Heart right ventricle (tissue), 16 donors: ENCODE results near the gene PWWP2B. TPM values are rescaled to one million over a fixed set of nuclear protein-coding genes. Genes with fewer than 3 reads are reported as not detected.

Source experiments
- ATAC-seq, 8 donors: fragments of 200-7000 bp; cut with Tn5 transposase; one replicate each; pipeline ENCODE4 v1.9.1; 2020; ENCODE audit warnings: mild to moderate bottlenecking in 8 of 8, moderate library complexity in 8 of 8, moderate number of reproducible peaks in 1 of 8
- DNase-seq, 2 donors: peaks; one replicate each; pipeline ENCODE4 v3.0.0-alpha.2; 2020
- H3K27ac ChIP-seq, 10 donors: fragments of 200-600 bp; sonication (generic) in 2 of 10; one replicate each; pipeline versions ENCODE4 v1.5.0 to v1.8.0; 2020 to 2022; ENCODE audit warnings: mild to moderate bottlenecking in 3 of 10
- H3K27me3 ChIP-seq, 7 donors: fragments of 200-600 bp; one replicate each; pipeline ENCODE4 v1.8.0; 2021 to 2022; ENCODE audit warnings: mild to moderate bottlenecking in 2 of 7
- H3K36me3 ChIP-seq, 9 donors: fragments of 200-600 bp; sonication (generic) in 1 of 9; one replicate each; pipeline versions ENCODE4 v1.5.0 to v1.8.0; 2020 to 2022; ENCODE audit warnings: mild to moderate bottlenecking in 2 of 9
- H3K4me1 ChIP-seq, 9 donors: fragments of 200-600 bp; sonication (generic) in 1 of 9; one replicate each; pipeline versions ENCODE4 v1.5.0 to v1.8.0; 2020 to 2022; ENCODE audit warnings: mild to moderate bottlenecking in 4 of 9
- H3K4me3 ChIP-seq, 10 donors: fragments of 200-600 bp; sonication (generic) in 2 of 10; one replicate each; pipeline versions ENCODE4 v1.5.0 to v1.8.0; 2020 to 2022; ENCODE audit warnings: mild to moderate bottlenecking in 7 of 10, moderate library complexity in 2 of 10
- H3K9me3 ChIP-seq, 11 donors: fragments of 200-600 bp in 10 of 11; sonication (generic) in 2 of 11; one replicate each; pipeline versions ENCODE4 v1.5.0 to v1.8.0; 2013 to 2022; ENCODE audit warnings: mild to moderate bottlenecking in 2 of 11, control low read depth in 1 of 11, moderate library complexity in 1 of 11
- CTCF ChIP-seq, 9 donors: fragments of 200-600 bp; sonication (generic) in 2 of 9; IDR thresholded peaks; one replicate each; pipeline versions ENCODE4 v1.5.0 to v1.8.0; 2021 to 2022; ENCODE audit warnings: antibody characterized with exemption in 9 of 9, mild to moderate bottlenecking in 5 of 9, moderate library complexity in 1 of 9
- WGBS, 2 donors: extraction: QIAGEN DNeasy Blood & Tissue Kit; methylation state at CpG; one replicate each; pipeline ENCODE4 v1.1.7; 2013; ENCODE audit warnings: inconsistent platforms in 1 of 2; 5-methylcytosine and 5-hydroxymethylcytosine counted together
- intact Hi-C, 10 donors: fragments of 100-400 bp; cut with DNase I; formaldehyde crosslinking; loops; one replicate each; pipeline versions ENCODE4 v1.11.1 to v1.14.2; 2022
- polyA plus RNA-seq, 2 donors: library from polyadenylated mRNA; stranded (reverse); fragments of 200-250 nt; gene quantifications; one replicate each; pipeline ENCODE4 v1.2.3, GENCODE V29; 2013
- total RNA-seq, 10 donors: library from RNA; stranded (reverse); fragmentation: NEBNext Ultra II Directional in 3 of 10; extraction: Animal tissue kit (Norgen Biotek cat#: 25700) in 3 of 10; gene quantifications; one replicate each; pipeline versions ENCODE4 v1.2.1 to v1.2.4, GENCODE V29; 2021 to 2023
- donor health status: Arrhythmogenic right ventricular cardiomyopathy.
- donor health status: ischemic (EF 13 %, LVEDD 7.1; RV severe dilation, severe dysfunction).
- donor health status: healthy with polysubstance abuse.
- donor health status: DM: no; HTN: yes; CAD: no.
- donor health status: DM: no; HTN: no; CAD: no.
- donor health status: ischemic (EF 25% LVEDD 6.9; RV normal size, moderate dysfunction).
- donor health status: ischemic (EF 25% LVEDD 5.7; RV mildly dilated, moderate dysfunction).
- donor health status: healthy.
- donor health status: DM: yes; HTN: yes; CAD: no.
- donor health status: Ischemic cardiomyopathy.
- donor health status: ischemic (EF 35%, LVEDD 5.7; RV mildly dilated, moderate dysfunction).
- donor health status: nonischemic (EF 11% LVEDD 7.7; RV severe dilation, severe dysfunction).
- donor health status: DM: yes; HTN: yes; CAD: no.
- donor health status: PGD.
- donor health status: ischemic (EF 29% LVEDD 5.4; RV normal size, mild dysfunction).
- donor health status: nonischemic (EF 23%, LVEDD 6.1; RV moderate dilation, normal function).

Gene PWWP2B
- total and polyA plus RNA-seq, 12 donors, result 11.1 to 21.3 (median 15.0) TPM

DNA sequence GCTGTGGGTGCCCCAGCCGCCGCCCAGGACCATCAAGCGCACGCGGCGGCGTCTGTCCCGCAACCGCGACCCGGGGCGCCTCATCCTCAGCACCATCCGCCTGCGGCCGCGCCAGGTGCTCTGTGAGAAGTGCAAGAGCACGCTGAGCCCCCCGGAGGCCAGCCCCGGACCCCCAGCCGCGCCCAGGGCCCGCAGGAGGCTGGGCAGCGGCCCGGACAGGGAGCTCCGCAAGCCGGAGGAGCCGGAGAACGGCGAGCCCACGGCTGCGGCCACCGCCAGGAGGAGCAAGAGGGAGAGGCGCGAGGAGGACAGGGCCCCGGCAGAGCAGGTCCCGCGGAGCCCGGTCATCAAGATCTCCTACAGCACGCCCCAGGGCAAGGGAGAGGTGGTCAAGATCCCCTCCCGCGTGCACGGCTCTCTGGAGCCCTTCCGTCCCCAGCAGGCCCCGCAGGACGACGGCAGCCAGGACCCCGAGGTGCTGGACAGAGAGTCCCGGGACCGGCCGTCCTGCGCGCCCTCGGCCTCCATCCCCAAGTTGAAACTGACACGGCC, 8.0 kb downstream of the PWWP2B start:
- DNase-seq, result no peak
- no peak for ATAC-seq
- Histone ChIP-seq H3K27me3 (no peaks in the 10 kb centered on the region), H3K4me1 (peaks cover 20 to 54% (median 39%) of the 10 kb centered on the region in 9 donors), H3K9me3 (no peaks in the 10 kb centered on the region), H3K4me3 (no peak overlapping the region), H3K27ac (no peak overlapping the region), H3K36me3 (peaks cover 0 to 26% (median 11%) of the 10 kb centered on the region in 9 donors)
- TF ChIP-seq CTCF (IDR thresholded peaks at IDR 0.05), result no peak
- 88 to 91% methylated on average over 49 to 54 of the region's 54 CpGs for WGBS, 2 donors
- intact Hi-C loops, result loop anchor here in 1 of 10 donors (5.0 kb wide), 1 partner anchor 42 kb away; no protein-coding TSS in a partner anchor

- DNase-seq (no peak), ATAC-seq (no peak)
- WGBS, 2 donors, result 96 to 97% methylated on average over 53 of the region's 53 CpGs
- no peaks in the 10 kb centered on the region for H3K9me3 ChIP-seq
- H3K36me3 ChIP-seq, result peaks cover 0 to 26% (median 11%) of the 10 kb centered on the region in 9 donors
- no peaks in the 10 kb centered on the region for H3K27me3 ChIP-seq
- H3K27ac ChIP-seq, result no peak overlapping the region
- H3K4me1 ChIP-seq, result peaks cover 18 to 48% (median 34%) of the 10 kb centered on the region in 9 donors
- TF ChIP-seq CTCF (IDR thresholded peaks at IDR 0.05), result no peak
- H3K4me3 ChIP-seq, result no peak overlapping the region
- intact Hi-C loops, result no loop called here
Observed at GRCh38 chr10:132405463-132405991, 8.5 kb downstream of the PWWP2B start.

DNA sequence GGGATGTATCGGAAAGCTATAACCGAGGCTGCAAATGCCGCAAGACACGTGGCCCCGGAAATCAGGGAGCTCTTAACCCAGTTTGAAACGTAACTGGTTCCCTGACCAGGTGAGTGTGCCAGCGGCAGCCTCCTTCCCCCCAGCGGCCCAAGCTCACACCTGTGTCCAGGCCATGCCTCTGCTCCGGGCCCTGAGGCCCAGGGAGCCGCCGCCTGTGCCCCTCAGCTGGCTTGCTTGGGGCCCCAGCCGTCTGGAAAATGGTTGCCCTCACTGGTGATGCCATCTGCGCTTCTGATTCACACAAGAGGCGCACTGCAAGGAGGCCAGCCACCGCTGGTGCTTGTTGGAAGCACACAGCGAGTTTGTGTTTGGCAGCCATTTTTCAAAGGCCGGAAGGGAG, 9.2 kb downstream of the PWWP2B start:
- Histone ChIP-seq H3K27ac (peak overlapping the region in 1 of 10 donors; percentile 52), H3K9me3 (no peaks in the 10 kb centered on the region), H3K36me3 (peaks cover 0 to 26% (median 11%) of the 10 kb centered on the region in 9 donors), H3K4me1 (peaks cover 12 to 46% (median 32%) of the 10 kb centered on the region in 9 donors), H3K27me3 (no peaks in the 10 kb centered on the region), H3K4me3 (no peak overlapping the region)
- ATAC-seq, result no peak
- no peak for TF ChIP-seq CTCF (IDR thresholded peaks at IDR 0.05)
- intact Hi-C loops, result no loop called here
- no peak for DNase-seq
- WGBS, 2 donors, result 88 to 96% methylated on average over 17 of the region's 17 CpGs

DNA sequence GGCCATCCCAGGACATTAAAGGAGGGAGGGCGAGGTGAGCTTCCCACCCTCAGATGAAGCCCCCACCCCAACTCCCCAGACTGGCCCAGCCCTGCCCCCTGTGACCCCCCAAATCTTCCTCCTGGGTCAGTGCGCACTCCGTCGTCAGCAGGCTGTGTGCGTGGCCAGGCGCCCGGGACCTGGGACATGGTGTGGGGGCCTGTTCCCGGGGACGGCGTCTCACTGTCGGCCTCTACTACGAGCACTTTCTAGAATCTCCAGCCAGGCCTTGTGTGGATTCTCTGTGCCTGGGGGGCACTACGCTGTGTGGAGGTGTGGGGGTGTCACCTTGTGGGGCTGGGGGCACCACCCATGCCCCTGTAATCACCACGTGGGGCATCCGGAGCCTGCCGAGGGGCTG, 9.8 kb downstream of the PWWP2B start:
- ATAC-seq (no peak), DNase-seq (no peak)
- H3K4me3 ChIP-seq, result no peak overlapping the region
- no peaks in the 10 kb centered on the region for H3K27me3 ChIP-seq
- no peak for TF ChIP-seq CTCF (IDR thresholded peaks at IDR 0.05)
- 94 to 98% methylated on average over 16 of the region's 16 CpGs for WGBS, 2 donors
- H3K36me3 ChIP-seq, result peaks cover 0 to 26% (median 11%) of the 10 kb centered on the region in 9 donors
- no peaks in the 10 kb centered on the region for H3K9me3 ChIP-seq
- peak overlapping the region in 9 of 10 donors; percentile 52 to 85 (median 79) for H3K27ac ChIP-seq
- intact Hi-C loops, result no loop called here
- H3K4me1 ChIP-seq, result peaks cover 8 to 46% (median 35%) of the 10 kb centered on the region in 9 donors
